ENCODE results near the gene FBXL12.

The FBXL12 gene

GRCh38 chr19:9818734-9819595 lies at the start of gene FBXL12:
Gene FBXL12 (minus strand): TSS chr19:9819079. CDS start chr19:9818813, 266 bp downstream.
- in situ Hi-C loops (cut with MboI; ENCODE audit: low sequenced_read_pairs, unreplicated experiment): no loop called here
- no peak for TF ChIP-seq CTCF (IDR thresholded peaks at IDR 0.05; ENCODE audit: borderline replicate concordance, control extremely low read depth, extremely low read depth, insufficient read depth, missing control alignments)
- DNase-seq (ENCODE audit: low spot score): peak; percentile 99

- in situ Hi-C loops (cut with MboI; ENCODE audit: low sequenced_read_pairs, unreplicated experiment): no loop called here
- TF ChIP-seq CTCF (IDR thresholded peaks at IDR 0.05; ENCODE audit: borderline replicate concordance, control extremely low read depth, extremely low read depth, insufficient read depth, missing control alignments): no peak
- DNase-seq (ENCODE audit: low spot score): no peak
Measured at GRCh38 chr19:9865732-9866501, 47.0 kb upstream of the FBXL12 start.

- TF ChIP-seq CTCF (IDR thresholded peaks at IDR 0.05; ENCODE audit: borderline replicate concordance, control extremely low read depth, extremely low read depth, insufficient read depth, missing control alignments): no peak
- in situ Hi-C loops (cut with MboI; ENCODE audit: low sequenced_read_pairs, unreplicated experiment): no loop called here
- DNase-seq (ENCODE audit: low spot score): no peak
Measured at GRCh38 chr19:9863759-9864158, 44.9 kb upstream of the FBXL12 start.

GRCh38 chr19:9862938-9863337 lies 44.1 kb upstream of the FBXL12 start:
- in situ Hi-C loops (cut with MboI; ENCODE audit: low sequenced_read_pairs, unreplicated experiment): no loop called here

DNA sequence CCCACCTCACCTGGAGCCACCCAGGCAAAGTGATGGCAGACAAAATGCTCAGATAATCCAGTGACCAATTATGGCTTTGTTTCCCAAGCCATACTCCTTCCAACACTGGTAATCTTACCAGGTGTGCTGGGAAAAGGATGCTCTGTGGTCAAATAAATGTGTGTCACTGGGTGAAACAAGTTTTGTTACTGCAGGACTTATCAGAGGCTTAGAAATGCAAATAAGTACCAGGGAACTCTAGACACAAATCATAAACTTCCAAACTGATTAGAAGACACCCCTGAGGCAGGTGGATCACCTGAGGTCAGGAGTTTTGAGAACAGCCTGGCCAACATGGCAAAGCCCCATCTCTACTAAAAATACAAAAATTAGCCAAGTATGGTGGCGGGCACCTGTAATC lies 42.6 kb upstream of the FBXL12 start:
- in situ Hi-C loops (cut with MboI; ENCODE audit: low sequenced_read_pairs, unreplicated experiment): no loop called here
- DNase-seq (ENCODE audit: low spot score): no peak
- TF ChIP-seq CTCF (IDR thresholded peaks at IDR 0.05; ENCODE audit: borderline replicate concordance, control extremely low read depth, extremely low read depth, insufficient read depth, missing control alignments): no peak

More at GRCh38 chr19:9862938-9863337, 44.1 kb upstream of the FBXL12 start:
- DNase-seq (ENCODE audit: low spot score): no peak
- no peak for TF ChIP-seq CTCF (IDR thresholded peaks at IDR 0.05; ENCODE audit: borderline replicate concordance, control extremely low read depth, extremely low read depth, insufficient read depth, missing control alignments)

GRCh38 chr19:9860407-9860806 lies 41.5 kb upstream of the FBXL12 start:
- no peak for TF ChIP-seq CTCF (IDR thresholded peaks at IDR 0.05; ENCODE audit: borderline replicate concordance, control extremely low read depth, extremely low read depth, insufficient read depth, missing control alignments)
- no peak for DNase-seq (ENCODE audit: low spot score)
- in situ Hi-C loops (cut with MboI; ENCODE audit: low sequenced_read_pairs, unreplicated experiment): no loop called here

Measured in GM13976 (cell line).